HG02885 (cell line): ENCODE data around the gene ARHGAP6.

ENCODE experiments used
- ATAC-seq: cut with Tn5 transposase; IDR thresholded peaks from one replicate; pipeline ENCODE4 v1.9.1; 2021; ENCODE audit warnings: mild to moderate bottlenecking; ENCODE audit not compliant: unreplicated experiment, poor library complexity

ARHGAP6 gene

GRCh38 chrX:11100281-11101035 lies 565.3 kb downstream of the ARHGAP6 start:
- ATAC-seq, result no peak

- ATAC-seq, result no peak
Observed at GRCh38 chrX:11099465-11099864, 566.3 kb downstream of the ARHGAP6 start.

- no peak for ATAC-seq
Observed at GRCh38 chrX:11097933-11098332, 567.8 kb downstream of the ARHGAP6 start.

- ATAC-seq, result no peak
Observed at GRCh38 chrX:11089802-11090201, 575.9 kb downstream of the ARHGAP6 start.
